ENCODE results near the gene KIF13A.

Gene KIF13A

DNA sequence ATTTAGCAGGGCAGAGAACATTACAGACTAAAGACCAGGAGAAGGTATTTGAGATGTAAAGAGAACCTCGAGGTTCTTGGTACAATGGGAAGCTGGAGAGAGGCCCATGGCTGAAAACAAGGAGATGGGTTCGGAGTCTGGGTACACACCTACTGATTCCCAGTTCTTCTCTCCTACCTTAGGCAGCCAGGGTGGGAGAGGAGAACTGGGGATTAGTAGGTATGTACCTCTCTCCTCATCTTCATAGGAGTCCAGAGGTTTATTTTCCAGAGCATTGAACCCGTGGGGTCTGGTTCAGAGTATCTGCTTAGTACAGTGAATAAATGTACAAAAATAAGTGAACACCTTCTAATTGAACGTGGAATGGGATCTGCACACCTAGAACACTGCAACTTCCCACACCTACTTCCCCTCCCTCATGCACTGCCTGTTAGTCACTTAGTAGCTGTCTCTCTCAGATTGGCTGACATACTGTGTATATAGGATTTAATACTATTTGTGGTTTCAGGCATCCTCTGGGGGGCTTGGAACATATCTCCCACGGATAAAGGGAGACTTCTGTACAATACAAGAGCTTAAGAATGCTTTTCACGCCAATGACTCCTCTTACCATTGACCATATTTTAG lies 257.2 kb downstream of the KIF13A start:
- DNase-seq = no peak

DNA sequence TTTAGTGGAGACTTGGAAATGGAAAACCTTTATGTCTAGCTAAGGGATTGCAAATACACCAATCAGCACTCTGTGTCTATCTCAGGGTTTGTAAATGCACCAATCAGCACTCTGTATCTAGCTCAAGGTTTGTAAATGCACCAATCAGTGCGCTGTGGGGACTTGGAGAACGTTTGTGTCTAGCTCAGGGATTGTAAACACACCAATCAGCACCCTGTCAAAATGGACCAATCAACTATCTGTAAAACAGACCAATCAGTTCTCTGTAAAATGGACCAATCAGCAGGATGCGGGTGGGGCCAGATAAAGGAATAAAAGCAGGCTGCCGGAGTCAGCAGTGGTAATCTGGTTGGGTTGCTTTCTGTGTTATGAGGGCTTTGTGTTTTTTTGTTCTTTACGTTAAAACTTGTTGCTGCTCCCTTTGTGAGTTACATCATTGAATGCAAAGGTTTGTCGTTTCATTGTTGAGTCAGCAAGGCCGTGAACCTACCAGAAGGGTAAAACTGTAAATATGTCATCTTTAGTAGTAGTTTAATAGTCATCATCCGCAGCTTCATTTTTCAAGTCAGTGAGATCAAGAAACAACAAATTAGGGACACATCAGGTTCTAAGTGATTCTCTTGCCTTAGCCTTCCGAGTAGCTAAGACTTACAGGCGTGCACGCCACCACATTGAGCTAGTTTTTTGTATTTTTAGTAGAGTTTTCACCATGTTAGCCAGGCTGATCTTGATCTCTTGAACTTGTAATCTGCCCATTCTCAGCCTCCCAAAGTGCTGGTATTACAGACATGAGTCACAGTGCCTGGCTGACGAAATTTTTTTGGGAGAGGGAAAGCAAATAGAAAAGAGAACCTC lies 258.0 kb downstream of the KIF13A start:
- no peak for DNase-seq

DNA sequence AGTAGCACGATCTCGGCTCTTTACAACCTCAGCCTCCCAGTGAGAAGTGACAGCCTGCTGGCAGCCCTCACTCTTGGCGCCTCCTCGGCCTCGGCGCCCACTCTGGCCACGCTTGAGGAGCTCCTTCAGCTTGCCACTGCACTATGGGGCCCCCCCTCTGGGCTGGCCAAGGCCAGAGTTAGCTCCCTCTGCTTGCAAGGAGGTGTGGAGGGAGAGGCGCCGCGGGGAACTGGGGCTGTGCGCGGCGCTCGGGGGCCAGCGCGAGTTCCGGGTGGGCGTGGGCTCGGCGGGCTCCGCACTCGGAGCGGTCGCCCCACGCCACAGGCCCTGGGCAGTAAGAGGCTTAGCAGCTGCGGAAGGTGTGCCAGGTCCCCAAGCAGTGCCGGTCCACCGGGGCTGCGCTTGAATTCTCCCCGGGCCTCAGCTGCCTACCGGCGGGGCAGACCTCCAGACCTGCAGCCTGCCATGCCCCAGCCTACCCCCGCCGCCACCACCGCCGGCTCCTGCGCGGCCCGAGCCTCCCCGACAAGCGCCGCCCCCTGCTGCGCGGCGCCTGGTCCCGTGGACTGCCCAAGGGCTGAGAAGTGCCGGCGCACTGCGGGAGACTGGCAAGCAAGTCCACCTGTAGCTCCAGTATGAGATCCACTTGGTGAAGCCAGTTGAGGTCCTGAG lies 258.7 kb downstream of the KIF13A start:
- DNase-seq = no peak

DNA sequence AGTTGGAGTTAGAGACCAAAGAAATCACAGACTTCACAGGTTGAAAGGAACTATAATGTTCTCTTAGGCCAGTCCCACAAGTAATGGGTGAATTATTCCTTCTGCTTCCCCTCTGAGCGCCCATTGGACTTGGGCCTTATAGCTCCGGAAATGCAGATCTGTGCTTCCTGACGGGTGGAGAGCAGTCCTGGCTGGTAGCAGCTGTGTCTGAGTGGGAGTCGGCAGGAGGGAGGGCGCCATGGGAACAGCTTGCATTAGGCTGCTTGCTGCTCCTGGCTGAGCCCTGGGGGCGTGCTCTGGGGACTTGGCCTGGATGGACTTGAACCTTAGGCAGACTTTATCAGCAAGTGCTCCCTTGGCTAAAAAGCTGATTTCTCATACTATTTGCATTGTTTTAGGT lies 262.4 kb downstream of the KIF13A start:
- peak in 8 of 56 donors; percentile 3 to 14 (median 6) for DNase-seq

DNA sequence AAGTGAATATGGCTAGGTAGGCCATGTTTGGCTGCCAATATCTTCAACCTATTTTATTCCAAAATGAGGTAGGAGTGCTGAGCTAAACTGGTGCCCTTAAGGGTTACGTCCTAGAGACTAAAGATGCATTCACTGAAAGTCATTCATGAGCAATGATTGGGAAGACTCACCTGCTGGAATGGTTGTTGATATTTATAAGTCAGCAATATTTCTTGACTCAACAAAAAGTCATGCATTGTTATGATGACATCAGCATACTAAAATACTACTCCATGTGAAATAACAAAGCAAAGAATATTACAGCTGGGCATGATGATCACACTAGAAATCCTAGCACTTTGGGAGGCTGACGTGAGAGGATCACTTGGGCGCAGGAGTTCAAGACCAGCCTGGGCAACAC lies 263.1 kb downstream of the KIF13A start:
- no peak for DNase-seq

DNA sequence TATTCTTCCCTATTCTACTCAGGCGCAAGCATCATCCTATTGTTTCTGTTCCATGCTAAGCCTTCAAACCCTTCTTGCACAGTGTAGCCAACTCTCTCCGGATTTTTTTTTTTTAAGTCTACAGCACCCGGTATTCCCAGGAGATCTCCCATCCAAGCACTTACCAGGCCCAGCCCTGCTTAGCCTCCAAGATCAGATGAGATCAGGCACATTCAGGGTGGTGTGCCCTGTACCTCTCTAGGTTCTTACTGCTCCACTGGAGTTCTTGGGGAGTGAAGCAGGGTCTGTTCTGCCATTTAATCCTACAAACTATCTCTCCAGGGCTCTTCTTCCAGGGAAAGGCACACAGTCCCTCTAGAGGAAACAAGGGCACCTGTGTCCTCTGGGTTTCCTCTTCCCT lies 265.8 kb downstream of the KIF13A start:
- DNase-seq = no peak

DNA sequence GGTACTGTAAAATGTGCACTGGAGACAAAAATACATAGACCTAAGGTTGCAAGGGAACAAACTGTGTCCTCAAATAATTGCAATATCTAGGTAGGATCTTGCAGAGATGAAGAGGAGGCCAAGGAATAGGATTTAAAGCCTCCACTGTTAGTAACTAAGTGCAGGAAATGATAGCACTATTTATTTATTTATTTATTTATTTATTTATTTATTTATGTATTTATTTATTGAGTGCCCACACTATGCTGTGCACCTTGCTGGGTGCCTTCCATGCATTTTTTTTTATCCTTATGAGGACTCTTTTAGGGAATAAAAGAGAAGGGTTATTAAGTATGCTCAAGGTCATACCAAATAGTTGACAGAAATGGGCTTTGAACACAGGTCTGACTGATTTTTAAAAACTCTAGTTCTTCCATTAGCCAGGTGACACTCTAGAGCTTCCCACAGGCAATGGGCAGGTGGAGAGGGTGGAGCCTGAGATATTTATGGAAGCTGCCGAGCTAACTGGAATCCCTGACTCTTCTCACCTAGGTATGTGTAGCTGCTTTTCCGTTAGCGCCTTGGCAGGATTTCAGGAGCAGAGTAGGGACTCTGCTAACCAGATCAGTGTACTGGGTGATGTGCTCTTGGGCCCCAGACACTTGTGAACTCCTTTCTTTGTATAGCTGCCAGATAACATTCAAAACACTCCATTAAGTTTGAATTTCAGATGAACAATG lies 268.0 kb downstream of the KIF13A start:
- no peak for DNase-seq

DNA sequence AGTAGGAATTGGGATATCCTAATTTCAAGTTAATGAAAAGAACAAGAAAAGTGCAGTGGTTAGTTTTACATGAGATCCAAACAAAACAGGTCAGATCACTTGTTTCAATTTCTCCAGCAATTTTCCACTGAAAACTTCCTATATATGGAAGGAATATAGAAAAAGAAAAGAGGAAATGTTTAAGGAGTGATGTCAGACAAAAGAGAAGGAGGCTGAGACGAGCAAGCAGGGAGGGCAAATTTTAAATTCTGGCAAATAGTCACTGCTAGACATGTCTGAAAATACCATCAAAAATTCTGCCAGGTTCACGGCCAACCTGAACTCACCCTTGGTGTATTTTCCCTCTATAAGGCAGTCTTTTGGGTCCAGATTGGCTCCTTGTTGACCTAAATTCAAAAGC lies 271.2 kb downstream of the KIF13A start:
- DNase-seq = no peak

DNA sequence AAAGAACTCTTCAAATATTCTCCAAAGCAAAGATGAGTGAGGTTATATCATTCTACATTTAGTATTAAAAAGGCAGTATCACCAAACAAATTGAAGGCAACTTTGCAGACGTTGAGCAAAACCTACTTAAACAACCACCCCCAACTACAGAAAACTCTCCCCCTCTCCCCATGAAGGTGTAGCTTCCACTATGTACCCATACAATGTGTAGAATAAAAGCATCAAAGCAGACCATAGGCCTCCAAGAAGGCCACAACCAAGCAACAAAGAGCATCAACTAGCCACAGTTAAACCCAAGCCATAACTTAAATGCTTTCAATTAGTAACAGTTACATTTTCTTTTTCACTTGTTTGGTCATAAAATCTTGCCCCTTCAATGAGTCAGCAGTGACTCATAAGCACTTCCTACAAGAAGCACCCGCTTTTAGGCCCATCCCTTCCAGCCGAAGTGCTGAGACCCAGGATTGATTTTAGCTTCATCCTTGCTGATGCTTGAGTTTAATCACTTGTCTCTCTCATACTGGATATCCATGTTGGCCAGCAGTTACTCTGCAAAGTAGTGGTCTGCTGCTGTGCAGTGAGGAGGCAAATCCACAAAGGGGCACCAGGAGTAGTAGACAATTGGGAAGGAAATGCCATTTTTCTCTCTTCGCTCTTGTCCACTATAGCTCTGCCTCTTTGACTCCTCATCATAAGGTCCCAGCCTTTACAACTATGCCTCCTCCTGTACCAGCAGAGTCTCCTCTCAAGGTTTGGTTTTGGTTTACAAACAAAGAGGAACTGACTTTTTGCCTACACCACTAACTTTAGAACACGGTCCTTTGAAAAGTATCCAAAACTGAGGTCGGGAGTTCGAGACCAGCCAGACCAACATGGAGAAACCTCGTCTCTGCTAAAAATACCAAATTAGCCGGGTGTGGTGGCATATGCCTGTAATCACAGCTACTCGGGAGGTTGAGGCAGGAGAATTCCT lies 272.3 kb downstream of the KIF13A start:
- DNase-seq = no peak

DNA sequence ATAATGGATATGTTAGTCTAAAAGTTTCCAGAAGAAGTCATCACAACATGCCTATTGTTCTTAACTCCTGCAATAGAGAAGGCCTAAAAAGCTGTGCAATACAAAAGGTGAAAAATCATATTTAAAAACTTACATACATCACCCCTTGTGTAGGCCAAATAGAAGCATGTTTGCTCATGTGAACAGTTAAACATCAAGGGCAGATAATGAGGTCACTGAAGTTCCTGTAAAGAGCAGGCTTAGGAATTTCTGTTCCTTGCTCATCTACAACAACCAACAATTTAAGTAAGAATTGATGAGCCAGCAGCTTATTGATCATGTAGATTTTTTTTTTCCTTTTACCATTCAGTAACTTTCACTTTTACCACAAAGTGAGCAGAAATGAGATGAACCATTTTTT lies 273.3 kb downstream of the KIF13A start:
- no peak for DNase-seq

DNA sequence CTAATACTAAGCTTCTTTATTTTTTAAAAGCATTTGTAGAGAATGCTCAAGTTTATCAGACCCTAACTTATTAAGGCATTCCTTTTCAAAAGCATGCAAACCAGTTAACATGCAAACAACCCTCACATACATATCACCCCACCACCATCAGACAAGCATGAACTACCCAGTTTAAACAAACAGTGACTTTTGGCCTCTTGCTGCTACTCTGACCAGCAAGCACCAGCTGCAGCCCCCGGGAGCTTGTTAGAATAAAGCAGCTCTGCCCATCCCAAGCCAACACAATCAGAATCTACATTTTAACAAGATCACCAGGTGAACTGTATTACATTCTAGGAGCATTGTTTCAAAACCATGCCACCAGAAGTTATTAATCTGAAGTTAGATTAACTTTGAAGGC lies 274.9 kb downstream of the KIF13A start:
- DNase-seq = no peak

DNA sequence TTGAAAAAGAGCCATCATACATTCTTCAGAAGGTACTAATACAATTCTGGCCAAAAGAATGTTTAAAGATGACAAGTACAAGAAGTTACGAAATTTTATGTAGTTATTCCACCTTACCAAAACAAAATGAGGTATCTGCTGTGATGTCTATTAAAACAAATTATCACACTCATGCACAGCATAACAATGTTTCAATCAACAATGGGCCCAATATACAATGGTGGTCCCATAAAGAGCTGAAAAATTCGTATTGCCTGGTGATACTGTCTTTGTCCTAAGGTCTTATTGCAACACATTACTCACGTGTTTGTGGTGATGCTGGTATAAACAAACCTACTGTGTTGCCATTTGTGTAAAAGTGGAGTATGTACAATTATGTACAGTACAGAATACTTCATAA lies 277.1 kb downstream of the KIF13A start:
- DNase-seq = no peak

DNA sequence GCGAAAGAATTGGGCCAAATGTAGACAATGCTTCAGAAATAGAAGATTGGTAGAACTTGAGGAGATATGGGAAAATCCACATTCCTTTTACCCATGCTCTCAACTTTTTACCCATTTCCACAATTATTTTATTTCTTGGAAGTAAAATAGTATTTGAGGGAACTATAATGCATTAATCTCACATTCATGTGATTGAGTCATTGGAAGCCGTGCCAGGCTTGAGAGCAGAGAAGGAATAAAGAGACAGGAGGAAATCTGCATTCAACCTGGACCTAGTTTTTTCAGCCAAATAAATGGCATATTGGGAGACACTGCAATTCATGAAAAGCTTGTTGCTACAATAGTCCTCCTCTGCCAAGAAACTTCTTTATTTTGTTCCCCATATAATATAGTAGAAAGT lies 278.0 kb downstream of the KIF13A start:
- no peak for DNase-seq
